Gastrocnemius medialis (tissue), 4 donors: ENCODE results near the gene ARPIN.

Experiments used
- CTCF ChIP-seq, 5 experiments: fragments of 450-650 bp in 3 of 5; fragments of 200-600 bp in 2 of 5; sonication (generic) in 2 of 5; IDR thresholded peaks in 4 of 5; conservative IDR thresholded peaks in 1 of 5; 1 replicate in 4 of 5; 2 replicates in 1 of 5; pipeline ENCODE4 v1.5.1; 2016 to 2019; ENCODE audit warnings: antibody characterized with exemption in 5 of 5, mild to moderate bottlenecking in 3 of 5, moderate library complexity in 3 of 5
- POLR2A ChIP-seq, 2 donors: fragments of 450-650 bp; IDR thresholded peaks; one replicate each; pipeline ENCODE4 v1.6.1; 2017; ENCODE audit warnings: antibody characterized with exemption in 2 of 2, mild to moderate bottlenecking in 2 of 2, moderate library complexity in 2 of 2

DNA sequence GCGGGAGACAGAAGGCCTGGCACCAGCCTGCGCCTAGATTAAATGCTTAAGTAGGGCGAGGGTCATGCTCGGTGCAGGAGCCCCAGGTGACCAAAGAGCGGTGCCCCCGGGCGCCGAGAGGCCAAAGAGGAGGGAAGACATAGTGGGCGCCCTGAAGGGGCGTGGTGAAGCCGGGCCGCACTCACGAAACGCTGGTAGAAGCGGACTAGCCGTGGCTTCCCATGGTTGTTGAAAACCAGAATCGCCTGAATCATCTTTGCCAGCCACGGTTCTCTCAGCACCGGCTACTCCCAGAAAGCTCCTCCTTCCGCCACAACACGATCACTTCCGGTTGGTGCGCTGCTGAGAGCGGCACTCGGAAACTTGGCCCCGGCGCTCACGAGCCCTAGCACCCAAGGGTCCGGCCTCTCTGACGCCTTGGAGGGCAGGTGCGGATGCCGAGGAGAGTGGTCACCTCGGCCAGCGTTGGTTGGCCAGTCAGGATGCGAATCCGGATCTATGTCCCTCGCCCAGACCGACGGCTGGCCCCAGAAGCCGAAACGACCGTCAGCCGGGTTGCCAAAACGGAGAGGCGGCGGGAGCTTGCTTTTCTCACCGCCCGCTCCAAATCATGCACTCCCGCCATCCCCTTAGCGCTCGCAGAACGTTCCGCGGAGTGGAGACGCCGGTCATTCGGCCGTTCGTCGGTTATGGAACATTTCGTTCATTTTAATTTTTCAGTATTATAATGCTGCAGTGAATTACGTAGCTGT, 18.9 kb downstream of the ARPIN start, which contains the start of gene AP3S2:
- peak in 1 of 5 experiments; percentile 13 for TF ChIP-seq CTCF (IDR thresholded peaks at IDR 0.05 in 4 of 5, conservative IDR thresholded peaks at IDR 0.05 in 1 of 5)
- TF ChIP-seq POLR2A (IDR thresholded peaks at IDR 0.05), result peak; percentile 68 to 75
